ENCODE results near the gene TCF15. TPM values are rescaled to one million over a fixed set of nuclear protein-coding genes. Genes with fewer than 3 reads are reported as not detected.

TCF15 gene
- total RNA-seq, 1 donor from 2014 or later: not detected

DNA sequence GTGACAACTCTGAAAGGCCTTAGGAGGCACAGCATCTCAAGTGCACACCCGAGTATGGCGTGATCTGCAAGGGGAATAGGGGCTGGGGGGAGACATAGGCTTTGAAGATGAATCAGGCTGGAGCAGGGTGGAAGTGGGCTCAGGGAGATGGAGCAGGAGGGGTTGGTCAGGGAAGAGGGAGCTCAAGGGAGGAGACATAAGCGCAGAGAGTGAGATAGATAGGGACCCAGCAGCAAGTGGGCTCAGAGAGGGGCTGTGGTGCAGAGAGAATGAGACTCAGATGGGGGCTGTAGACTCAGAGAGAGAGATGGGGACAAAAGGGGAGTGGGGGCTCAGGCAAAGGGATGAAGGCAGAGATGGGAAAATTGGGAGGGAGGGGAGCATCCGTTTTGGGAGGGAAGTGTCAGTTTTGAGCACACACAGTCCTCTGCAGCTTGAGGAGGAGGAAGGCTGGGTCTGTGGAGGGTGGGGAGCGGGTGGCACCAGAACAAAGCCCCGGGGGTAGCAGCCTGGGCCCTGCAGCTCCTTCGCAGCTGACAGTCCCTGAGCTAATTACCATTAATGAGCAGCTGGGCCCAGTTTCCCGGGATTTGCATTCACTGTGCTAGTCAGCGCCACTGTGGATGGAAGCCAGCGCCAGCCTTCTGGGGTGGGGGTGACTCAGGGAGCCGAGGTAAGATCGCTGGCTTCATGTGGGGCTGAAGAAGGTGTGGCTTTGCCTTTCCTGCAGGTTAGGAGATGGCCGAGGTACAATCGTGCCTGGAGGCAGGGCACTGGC is 24.2 kb upstream of the TCF15 start:
- no peaks in the 10 kb centered on the region for H3K4me1 Mint-ChIP-seq (ENCODE audit: low read depth, unreplicated experiment)
- Histone ChIP-seq H4K20me1 (ENCODE audit: insufficient read depth, low read length) (no peaks in the 10 kb centered on the region), H3K4me1 (ENCODE audit: insufficient read depth, low read length) (no peaks in the 10 kb centered on the region), H3K9me3 (ENCODE audit: insufficient read depth, low read depth, low read length) (no peaks in the 10 kb centered on the region), H2AFZ (ENCODE audit: low read depth, low read length) (no peak overlapping the region), H3K27ac (ENCODE audit: low read depth, low read length) (no peak overlapping the region), H3K4me2 (ENCODE audit: low read length) (no peak overlapping the region), H3K27me3 (ENCODE audit: insufficient read depth, low read length) (peaks cover 4% of the 10 kb centered on the region), H3K4me3 (ENCODE audit: insufficient read depth, low read depth, low read length) (no peak overlapping the region), H3K36me3 (ENCODE audit: insufficient read depth, low read length) (no peaks in the 10 kb centered on the region), H3K9ac (ENCODE audit: low read length) (no peak overlapping the region), H3K79me2 (ENCODE audit: insufficient read depth, low read length) (no peaks in the 10 kb centered on the region)
- DNase-seq (ENCODE audit: low read depth): no peak
- no peak overlapping the region for H3K27ac Mint-ChIP-seq (ENCODE audit: unreplicated experiment)
- peaks cover 56% of the 10 kb centered on the region for H3K27me3 Mint-ChIP-seq (ENCODE audit: low read depth, unreplicated experiment)
- FAIRE-seq: no peak
- H3K36me3 Mint-ChIP-seq (ENCODE audit: low read depth, unreplicated experiment): no peaks in the 10 kb centered on the region
- no peaks in the 10 kb centered on the region for H3K9me3 Mint-ChIP-seq (ENCODE audit: unreplicated experiment)
- no peak for TF ChIP-seq EZH2 (IDR thresholded peaks at IDR 0.05; ENCODE audit: insufficient read depth, low read length)
- TF ChIP-seq, protein P1, sequence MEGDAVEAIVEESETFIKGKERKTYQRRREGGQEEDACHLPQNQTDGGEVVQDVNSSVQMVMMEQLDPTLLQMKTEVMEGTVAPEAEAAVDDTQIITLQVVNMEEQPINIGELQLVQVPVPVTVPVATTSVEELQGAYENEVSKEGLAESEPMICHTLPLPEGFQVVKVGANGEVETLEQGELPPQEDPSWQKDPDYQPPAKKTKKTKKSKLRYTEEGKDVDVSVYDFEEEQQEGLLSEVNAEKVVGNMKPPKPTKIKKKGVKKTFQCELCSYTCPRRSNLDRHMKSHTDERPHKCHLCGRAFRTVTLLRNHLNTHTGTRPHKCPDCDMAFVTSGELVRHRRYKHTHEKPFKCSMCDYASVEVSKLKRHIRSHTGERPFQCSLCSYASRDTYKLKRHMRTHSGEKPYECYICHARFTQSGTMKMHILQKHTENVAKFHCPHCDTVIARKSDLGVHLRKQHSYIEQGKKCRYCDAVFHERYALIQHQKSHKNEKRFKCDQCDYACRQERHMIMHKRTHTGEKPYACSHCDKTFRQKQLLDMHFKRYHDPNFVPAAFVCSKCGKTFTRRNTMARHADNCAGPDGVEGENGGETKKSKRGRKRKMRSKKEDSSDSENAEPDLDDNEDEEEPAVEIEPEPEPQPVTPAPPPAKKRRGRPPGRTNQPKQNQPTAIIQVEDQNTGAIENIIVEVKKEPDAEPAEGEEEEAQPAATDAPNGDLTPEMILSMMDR (IDR thresholded peaks at IDR 0.05; ENCODE audit: insufficient read depth, low read depth, low read length): no peak
- H3K4me3 Mint-ChIP-seq (ENCODE audit: unreplicated experiment): no peak overlapping the region

DNA sequence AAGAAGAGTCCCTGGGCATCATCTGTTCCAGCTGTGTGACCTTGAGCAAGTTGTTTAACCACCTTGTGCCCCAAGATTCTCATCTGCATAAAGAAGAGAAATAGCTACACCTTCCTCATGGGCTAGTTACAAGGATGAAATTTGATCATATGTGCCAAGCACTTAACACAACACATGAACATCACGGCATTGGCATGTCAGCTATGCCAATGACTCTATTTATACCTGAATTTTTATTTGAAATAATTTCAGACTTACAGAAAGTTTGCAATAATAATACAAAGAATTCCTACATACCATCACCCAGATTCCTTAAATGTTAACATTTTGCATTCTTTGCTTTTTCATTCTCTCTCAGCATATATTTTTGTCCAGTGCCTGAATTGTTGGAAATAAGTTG is 21.0 kb upstream of the TCF15 start:
- Histone ChIP-seq H4K20me1 (ENCODE audit: insufficient read depth, low read length) (no peaks in the 10 kb centered on the region), H2AFZ (ENCODE audit: low read depth, low read length) (no peak overlapping the region), H3K9ac (ENCODE audit: low read length) (no peak overlapping the region), H3K4me1 (ENCODE audit: insufficient read depth, low read length) (no peaks in the 10 kb centered on the region), H3K79me2 (ENCODE audit: insufficient read depth, low read length) (no peaks in the 10 kb centered on the region), H3K36me3 (ENCODE audit: insufficient read depth, low read length) (no peaks in the 10 kb centered on the region), H3K27me3 (ENCODE audit: insufficient read depth, low read length) (peaks cover 6% of the 10 kb centered on the region), H3K4me3 (ENCODE audit: insufficient read depth, low read depth, low read length) (no peak overlapping the region), H3K9me3 (ENCODE audit: insufficient read depth, low read depth, low read length) (no peaks in the 10 kb centered on the region), H3K27ac (ENCODE audit: low read depth, low read length) (no peak overlapping the region), H3K4me2 (ENCODE audit: low read length) (no peak overlapping the region)
- no peak overlapping the region for H3K27ac Mint-ChIP-seq (ENCODE audit: unreplicated experiment)
- peaks cover 3% of the 10 kb centered on the region for H3K9me3 Mint-ChIP-seq (ENCODE audit: unreplicated experiment)
- peaks cover 65% of the 10 kb centered on the region for H3K27me3 Mint-ChIP-seq (ENCODE audit: low read depth, unreplicated experiment)
- TF ChIP-seq EZH2 (IDR thresholded peaks at IDR 0.05; ENCODE audit: insufficient read depth, low read length): no peak
- TF ChIP-seq, protein P1 (IDR thresholded peaks at IDR 0.05; ENCODE audit: insufficient read depth, low read depth, low read length): no peak
- no peaks in the 10 kb centered on the region for H3K36me3 Mint-ChIP-seq (ENCODE audit: low read depth, unreplicated experiment)
- DNase-seq (ENCODE audit: low read depth) (no peak), FAIRE-seq (no peak)
- H3K4me3 Mint-ChIP-seq (ENCODE audit: unreplicated experiment): no peak overlapping the region
- no peaks in the 10 kb centered on the region for H3K4me1 Mint-ChIP-seq (ENCODE audit: low read depth, unreplicated experiment)

DNA sequence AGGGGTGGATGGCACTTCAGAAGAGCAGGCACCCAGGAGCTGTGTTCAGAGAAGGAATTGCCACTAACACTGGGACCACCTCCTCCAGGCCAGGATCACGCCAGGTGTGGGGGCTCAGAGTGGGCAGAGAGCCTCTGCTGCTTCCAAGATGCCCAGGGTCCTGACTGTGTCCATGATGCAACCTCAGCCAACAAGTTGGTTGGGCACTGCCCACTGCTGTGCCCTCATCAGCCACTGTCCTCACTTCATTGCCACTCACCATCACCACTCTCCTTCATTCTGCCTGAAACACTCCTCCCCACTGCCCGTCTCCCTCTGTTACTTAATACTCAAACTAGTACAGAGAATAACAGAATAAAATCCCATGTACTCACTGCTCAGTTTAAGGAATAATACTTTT is 16.5 kb upstream of the TCF15 start:
- no peak overlapping the region for H3K27ac Mint-ChIP-seq (ENCODE audit: unreplicated experiment)
- Histone ChIP-seq H3K79me2 (ENCODE audit: insufficient read depth, low read length) (no peaks in the 10 kb centered on the region), H3K9ac (ENCODE audit: low read length) (no peak overlapping the region), H2AFZ (ENCODE audit: low read depth, low read length) (no peak overlapping the region), H3K4me1 (ENCODE audit: insufficient read depth, low read length) (no peaks in the 10 kb centered on the region), H3K27ac (ENCODE audit: low read depth, low read length) (no peak overlapping the region), H4K20me1 (ENCODE audit: insufficient read depth, low read length) (no peaks in the 10 kb centered on the region), H3K27me3 (ENCODE audit: insufficient read depth, low read length) (peaks cover 8% of the 10 kb centered on the region), H3K4me3 (ENCODE audit: insufficient read depth, low read depth, low read length) (no peak overlapping the region), H3K4me2 (ENCODE audit: low read length) (no peak overlapping the region), H3K9me3 (ENCODE audit: insufficient read depth, low read depth, low read length) (no peaks in the 10 kb centered on the region), H3K36me3 (ENCODE audit: insufficient read depth, low read length) (no peaks in the 10 kb centered on the region)
- H3K4me1 Mint-ChIP-seq (ENCODE audit: low read depth, unreplicated experiment): peaks cover under 1% of the 10 kb centered on the region
- H3K4me3 Mint-ChIP-seq (ENCODE audit: unreplicated experiment): no peak overlapping the region
- DNase-seq (ENCODE audit: low read depth) (no peak), FAIRE-seq (no peak)
- peaks cover 49% of the 10 kb centered on the region for H3K27me3 Mint-ChIP-seq (ENCODE audit: low read depth, unreplicated experiment)
- H3K9me3 Mint-ChIP-seq (ENCODE audit: unreplicated experiment): peaks cover 5% of the 10 kb centered on the region
- no peak for TF ChIP-seq EZH2 (IDR thresholded peaks at IDR 0.05; ENCODE audit: insufficient read depth, low read length)
- TF ChIP-seq, protein P1 (IDR thresholded peaks at IDR 0.05; ENCODE audit: insufficient read depth, low read depth, low read length): no peak
- H3K36me3 Mint-ChIP-seq (ENCODE audit: low read depth, unreplicated experiment): no peaks in the 10 kb centered on the region

All from astrocyte (in vitro differentiated cells and primary cell).